Sigmoid colon (tissue), 7 donors: ENCODE data around the gene TMEM181. TPM values are rescaled to one million over a fixed set of nuclear protein-coding genes. Genes with fewer than 3 reads are reported as not detected.

Source experiments
- DNase-seq: peaks from one replicate; pipeline ENCODE4 v3.0.0-alpha.2; 2019
- H3K27ac ChIP-seq, 4 donors: fragments of 200-600 bp; sonication (generic); one replicate each; pipeline ENCODE4 v1.5.1; 2016 to 2019; ENCODE audit warnings: mild to moderate bottlenecking in 1 of 4
- H3K27me3 ChIP-seq, 3 donors: fragments of 200-600 bp; sonication (generic); one replicate each; pipeline ENCODE4 v1.5.1; 2019; ENCODE audit warnings: mild to moderate bottlenecking in 1 of 3
- H3K36me3 ChIP-seq, 4 donors: fragments of 200-600 bp; sonication (generic); one replicate each; pipeline ENCODE4 v1.5.1; 2016 to 2019
- H3K4me1 ChIP-seq, 4 donors: fragments of 200-600 bp; sonication (generic); one replicate each; pipeline ENCODE4 v1.5.1; 2017 to 2019
- H3K4me3 ChIP-seq, 4 donors: fragments of 200-600 bp; sonication (generic); one replicate each; pipeline ENCODE4 v1.5.1; 2017 to 2019; ENCODE audit warnings: mild to moderate bottlenecking in 2 of 4, moderate library complexity in 1 of 4
- H3K9me3 ChIP-seq, 4 donors: fragments of 200-600 bp in 3 of 4; sonication (generic) in 3 of 4; one replicate each; pipeline versions ENCODE4 v1.5.1 to v1.6.1; 2013 to 2019
- CTCF ChIP-seq, 4 experiments: fragments of 450-650 bp in 3 of 4; fragments of 200-600 bp in 1 of 4; IDR thresholded peaks; one replicate each; pipeline ENCODE4 v1.5.1; 2016 to 2019; ENCODE audit warnings: antibody characterized with exemption in 4 of 4, mild to moderate bottlenecking in 3 of 4, moderate library complexity in 2 of 4
- EP300 ChIP-seq, 4 donors: sonication (generic); formaldehyde crosslinking; IDR thresholded peaks; one replicate each; pipeline ENCODE4 v1.6.1; 2017; ENCODE audit warnings: antibody characterized with exemption in 4 of 4
- POLR2A ChIP-seq, 2 donors: fragments of 450-650 bp; IDR thresholded peaks; one replicate each; pipeline ENCODE4 v1.6.1; 2016; ENCODE audit warnings: antibody characterized with exemption in 2 of 2, mild to moderate bottlenecking in 2 of 2, moderate library complexity in 2 of 2
- POLR2AphosphoS5 ChIP-seq, 4 donors: sonication (generic); formaldehyde crosslinking; IDR thresholded peaks; one replicate each; pipeline ENCODE4 v1.6.1; 2017; ENCODE audit warnings: antibody characterized with exemption in 4 of 4
- WGBS, 2 donors: extraction: QIAGEN DNeasy Blood & Tissue Kit; methylation state at CpG; one replicate each; pipeline ENCODE4 v1.1.7; 2013; 5-methylcytosine and 5-hydroxymethylcytosine counted together
- intact Hi-C: fragments of 100-400 bp; cut with DNase I; formaldehyde crosslinking; loops from one replicate; pipeline ENCODE4 v1.15.1; 2023
- polyA plus RNA-seq, 3 donors: library from polyadenylated mRNA; stranded (reverse); fragments of 200-250 nt; gene quantifications; one replicate each; pipeline ENCODE4 v1.2.3, GENCODE V29; 2013
- total RNA-seq, 4 donors: library from RNA; depleted of rRNA; stranded (reverse); fragments of >200 nt; gene quantifications; one replicate each; pipeline ENCODE4 v1.1.0, GENCODE V29; 2016
- donor health status: healthy with polysubstance abuse.
- donor health status: Bipolar disorder and iron deficiency.
- donor health status: healthy.

The TMEM181 gene
- total and polyA plus RNA-seq, 7 donors, result 4.6 to 24.7 (median 20.8) TPM

- H3K4me3 ChIP-seq, result no peak overlapping the region
- TF ChIP-seq EP300 (IDR thresholded peaks at IDR 0.05) (no peak), POLR2AphosphoS5 (IDR thresholded peaks at IDR 0.05) (no peak), CTCF (IDR thresholded peaks at IDR 0.05) (no peak), POLR2A (IDR thresholded peaks at IDR 0.05) (no peak)
- no peaks in the 10 kb centered on the region for H3K9me3 ChIP-seq
- DNase-seq, result no peak
- H3K27ac ChIP-seq, result no peak overlapping the region
- intact Hi-C loops, result no loop called here
- peaks cover 0 to 6% (median 0%) of the 10 kb centered on the region in 4 donors for H3K4me1 ChIP-seq
- WGBS, 2 donors, result 64 to 78% methylated on average over 12 of the region's 12 CpGs
- H3K27me3 ChIP-seq, result no peaks in the 10 kb centered on the region
- no peaks in the 10 kb centered on the region for H3K36me3 ChIP-seq
Observed at GRCh38 chr6:158567871-158568401, 8.0 kb downstream of the TMEM181 start.

GRCh38 chr6:158568549-158568948, 8.7 kb downstream of the TMEM181 start:
- peaks cover 0 to 3% (median 0%) of the 10 kb centered on the region in 4 donors for H3K36me3 ChIP-seq
- no peak overlapping the region for H3K4me3 ChIP-seq
- H3K27me3 ChIP-seq, result no peaks in the 10 kb centered on the region
- 90 to 95% methylated on average over 5 of the region's 5 CpGs for WGBS, 2 donors
- intact Hi-C loops, result no loop called here
- TF ChIP-seq POLR2AphosphoS5 (IDR thresholded peaks at IDR 0.05) (no peak), EP300 (IDR thresholded peaks at IDR 0.05) (no peak), POLR2A (IDR thresholded peaks at IDR 0.05) (no peak), CTCF (IDR thresholded peaks at IDR 0.05) (no peak)
- H3K9me3 ChIP-seq, result no peaks in the 10 kb centered on the region
- H3K4me1 ChIP-seq, result no peaks in the 10 kb centered on the region
- H3K27ac ChIP-seq, result no peak overlapping the region
- no peak for DNase-seq

GRCh38 chr6:158569036-158569435, 9.1 kb downstream of the TMEM181 start:
- Histone ChIP-seq H3K9me3 (no peaks in the 10 kb centered on the region), H3K27ac (no peak overlapping the region), H3K4me1 (no peaks in the 10 kb centered on the region), H3K27me3 (no peaks in the 10 kb centered on the region), H3K4me3 (no peak overlapping the region), H3K36me3 (peaks cover 0 to 4% (median 0%) of the 10 kb centered on the region in 4 donors)
- TF ChIP-seq EP300 (IDR thresholded peaks at IDR 0.05) (no peak), POLR2AphosphoS5 (IDR thresholded peaks at IDR 0.05) (no peak), POLR2A (IDR thresholded peaks at IDR 0.05) (no peak), CTCF (IDR thresholded peaks at IDR 0.05) (no peak)
- DNase-seq, result no peak
- intact Hi-C loops, result no loop called here
- 90% methylated on average over 9 of the region's 9 CpGs for WGBS, 2 donors

GRCh38 chr6:158570681-158570962, 10.7 kb downstream of the TMEM181 start:
- Histone ChIP-seq H3K9me3 (no peaks in the 10 kb centered on the region), H3K4me3 (no peak overlapping the region), H3K27me3 (no peaks in the 10 kb centered on the region), H3K36me3 (peaks cover 0 to 4% (median 0%) of the 10 kb centered on the region in 4 donors), H3K27ac (no peak overlapping the region), H3K4me1 (no peaks in the 10 kb centered on the region)
- TF ChIP-seq CTCF (IDR thresholded peaks at IDR 0.05) (no peak), POLR2A (IDR thresholded peaks at IDR 0.05) (no peak), EP300 (IDR thresholded peaks at IDR 0.05) (no peak), POLR2AphosphoS5 (IDR thresholded peaks at IDR 0.05) (no peak)
- DNase-seq, result no peak
- 89 to 93% methylated on average over 3 of the region's 3 CpGs for WGBS, 2 donors
- intact Hi-C loops, result no loop called here
